ENCODE measurements around the gene ATXN7. TPM values are rescaled to one million over a fixed set of nuclear protein-coding genes. Genes with fewer than 3 reads are reported as not detected.

Gene ATXN7
- polyA plus RNA-seq, 1 donor from 2014 or later: 6.7 TPM

- H3K4me3 ChIP-seq (ENCODE audit: low read length): no peak overlapping the region
- TF ChIP-seq REST (IDR thresholded peaks at IDR 0.05; ENCODE audit: borderline replicate concordance) (no peak), SMC3 (conservative IDR thresholded peaks at IDR 0.05; ENCODE audit: poor library complexity) (no peak), POLR2AphosphoS5 (IDR thresholded peaks at IDR 0.05) (no peak), MXI1 (conservative IDR thresholded peaks at IDR 0.05; ENCODE audit: poor library complexity, severe bottlenecking) (no peak), RAD21 (conservative IDR thresholded peaks at IDR 0.05) (no peak), CTCF (IDR thresholded peaks at IDR 0.05; ENCODE audit: poor library complexity, severe bottlenecking) (no peak), EZH2 (IDR thresholded peaks at IDR 0.05; ENCODE audit: borderline replicate concordance, insufficient read depth, low read length, poor library complexity, severe bottlenecking) (no peak), TAF1 (IDR thresholded peaks at IDR 0.05; ENCODE audit: low read depth) (no peak), EP300 (conservative IDR thresholded peaks at IDR 0.05; ENCODE audit: poor library complexity, severe bottlenecking) (no peak)
- H3F3A ChIP-seq (ENCODE audit: insufficient read depth, low read length, poor library complexity, severe bottlenecking): peaks cover 4% of the 10 kb centered on the region
- no peak overlapping the region for H3K27ac ChIP-seq (ENCODE audit: low read length)
- H3K9me3 ChIP-seq (ENCODE audit: low read length): no peaks in the 10 kb centered on the region
- no peaks in the 10 kb centered on the region for H4K20me1 ChIP-seq (ENCODE audit: insufficient read depth)
- no peak overlapping the region for H3K4me2 ChIP-seq (ENCODE audit: low read length)
- H2AFZ ChIP-seq (ENCODE audit: low read depth, low read length): no peak overlapping the region
- H3K79me2 ChIP-seq (replicated peaks; ENCODE audit: insufficient read depth, low read length): peaks cover 7% of the 10 kb centered on the region
- no peak overlapping the region for H3K9ac ChIP-seq (ENCODE audit: low read length)
- no peaks in the 10 kb centered on the region for H3K36me3 ChIP-seq (ENCODE audit: insufficient read depth, low read length)
- no peaks in the 10 kb centered on the region for H3K9me2 ChIP-seq (ENCODE audit: insufficient read depth, low read length)
- no peaks in the 10 kb centered on the region for H3K27me3 ChIP-seq (ENCODE audit: insufficient read depth, low read depth, low read length)
Measured at GRCh38 chr3:63914312-63914711, 50.6 kb downstream of the ATXN7 start.

- H3K9me2 ChIP-seq (ENCODE audit: insufficient read depth, low read length): no peaks in the 10 kb centered on the region
- no peaks in the 10 kb centered on the region for H3F3A ChIP-seq (ENCODE audit: insufficient read depth, low read length, poor library complexity, severe bottlenecking)
- no peaks in the 10 kb centered on the region for H3K27me3 ChIP-seq (ENCODE audit: insufficient read depth, low read depth, low read length)
- no peaks in the 10 kb centered on the region for H3K9me3 ChIP-seq (ENCODE audit: low read length)
- no peak overlapping the region for H2AFZ ChIP-seq (ENCODE audit: low read depth, low read length)
- H3K4me3 ChIP-seq (ENCODE audit: low read length): no peak overlapping the region
- no peak for TF ChIP-seq CTCF (IDR thresholded peaks at IDR 0.05; ENCODE audit: poor library complexity, severe bottlenecking)
- TF ChIP-seq POLR2AphosphoS5 (IDR thresholded peaks at IDR 0.05): no peak
- TF ChIP-seq MXI1 (conservative IDR thresholded peaks at IDR 0.05; ENCODE audit: poor library complexity, severe bottlenecking): no peak
- no peak for TF ChIP-seq REST (IDR thresholded peaks at IDR 0.05; ENCODE audit: borderline replicate concordance)
- no peak for TF ChIP-seq EP300 (conservative IDR thresholded peaks at IDR 0.05; ENCODE audit: poor library complexity, severe bottlenecking)
- TF ChIP-seq EZH2 (IDR thresholded peaks at IDR 0.05; ENCODE audit: borderline replicate concordance, insufficient read depth, low read length, poor library complexity, severe bottlenecking): no peak
- no peak overlapping the region for H3K27ac ChIP-seq (ENCODE audit: low read length)
- no peaks in the 10 kb centered on the region for H3K36me3 ChIP-seq (ENCODE audit: insufficient read depth, low read length)
- no peak overlapping the region for H3K9ac ChIP-seq (ENCODE audit: low read length)
- H4K20me1 ChIP-seq (ENCODE audit: insufficient read depth): no peaks in the 10 kb centered on the region
- no peaks in the 10 kb centered on the region for H3K79me2 ChIP-seq (replicated peaks; ENCODE audit: insufficient read depth, low read length)
- H3K4me2 ChIP-seq (ENCODE audit: low read length): no peak overlapping the region
Measured at GRCh38 chr3:63918321-63918720, 54.7 kb downstream of the ATXN7 start.
